Kidney (tissue), 14 donors: ENCODE results near the gene EDAR. TPM values are rescaled to one million over a fixed set of nuclear protein-coding genes. Genes with fewer than 3 reads are reported as not detected.

Experiments
- DNase-seq, 5 donors: peaks; one replicate each; pipeline ENCODE4 v3.0.0-alpha.2; 2013 to 2020
- FAIRE-seq: peaks from 2 replicates; lab custom pipeline; 2012; peaks lifted over from hg19 to GRCh38; lab: Jason Lieb, UNC
- H3K27ac ChIP-seq, 2 donors: one replicate each; pipeline ENCODE4 v1.7.0; 2013; ENCODE audit warnings: low read depth in 2 of 2, low read length in 2 of 2, inconsistent platforms in 1 of 2
- H3K27me3 ChIP-seq: one replicate; pipeline ENCODE4 v1.7.1; 2013; ENCODE audit warnings: low read length, inconsistent platforms; ENCODE audit not compliant: control insufficient read depth, insufficient read depth
- H3K36me3 ChIP-seq, 3 donors: one replicate each; pipeline versions ENCODE4 v1.7.0 to v1.7.1; 2013; ENCODE audit warnings: low read length in 3 of 3, control low read depth in 1 of 3, inconsistent platforms in 1 of 3; ENCODE audit not compliant: insufficient read depth in 3 of 3, control insufficient read depth in 2 of 3
- H3K4me1 ChIP-seq, 3 donors: one replicate each; pipeline versions ENCODE4 v1.7.0 to v1.7.1; 2013; ENCODE audit warnings: low read length in 3 of 3, inconsistent platforms in 1 of 3, low read depth in 1 of 3; ENCODE audit not compliant: control insufficient read depth in 2 of 3, insufficient read depth in 2 of 3
- H3K4me3 ChIP-seq, 3 donors: one replicate each; pipeline versions ENCODE4 v1.7.0 to v1.8.1; 2013; ENCODE audit warnings: low read length in 3 of 3, control low read depth in 1 of 3, inconsistent platforms in 1 of 3
- H3K9ac ChIP-seq, 3 donors: one replicate each; pipeline versions ENCODE4 v1.7.0 to v1.7.1; 2013; ENCODE audit warnings: low read length in 3 of 3, control low read depth in 1 of 3, inconsistent platforms in 1 of 3
- H3K9me3 ChIP-seq, 3 donors: one replicate each; pipeline versions ENCODE4 v1.7.0 to v1.7.1; 2013; ENCODE audit warnings: low read length in 3 of 3, control low read depth in 1 of 3, inconsistent platforms in 1 of 3; ENCODE audit not compliant: control insufficient read depth in 2 of 3, insufficient read depth in 1 of 3
- CTCF ChIP-seq: IDR thresholded peaks from 3 replicates; pipeline ENCODE4 v1.5.1; 2012; ENCODE audit warnings: mild to moderate bottlenecking, moderate library complexity, borderline replicate concordance; ENCODE audit not compliant: insufficient read depth; ENCODE audit errors: extremely low read depth
- intact Hi-C: fragments of 100-400 bp; cut with DNase I; formaldehyde crosslinking; loops from one replicate; pipeline ENCODE4 v1.11.1; 2022
- polyA plus RNA-seq: library from polyadenylated mRNA; stranded (reverse); fragments of 350-450 nt; fragmentation: Illumina TruSeq; extraction: RNeasy Lipid Tissue Mini Kit (QIAGEN cat#74804); gene quantifications from one replicate; pipeline ENCODE4 v1.2.3, GENCODE V29; 2014; ENCODE audit warnings: low read depth, low replicate concordance; ENCODE audit not compliant: insufficient read depth
- total RNA-seq: library from RNA; stranded (reverse); fragmentation: NEBNext Ultra II Directional; extraction: Animal tissue kit (Norgen Biotek cat#: 25700); gene quantifications from one replicate; pipeline ENCODE4 v1.2.1, GENCODE V29; 2021
- donor health status: control.
- donor health status: control.
- donor health status: control.
- donor health status: control.
- donor health status: control.
- donor health status: DM: yes; HTN: yes; CAD: no.
- donor health status: Normal renal cell carcinoma (clear cell type).

The EDAR gene
- total and polyA plus RNA-seq, 2 donors from 2014 or later = 0.17 to 3.1 TPM

GRCh38 chr2:108975613-108976435 is 13.2 kb downstream of the EDAR start:
- DNase-seq = no peak
- Histone ChIP-seq H3K36me3 (no peaks in the 10 kb centered on the region), H3K4me1 (peaks cover 0 to 12% (median 2%) of the 10 kb centered on the region in 3 donors), H3K27ac (no peak overlapping the region), H3K27me3 (no peaks in the 10 kb centered on the region), H3K4me3 (no peak overlapping the region), H3K9ac (no peak overlapping the region), H3K9me3 (no peaks in the 10 kb centered on the region)
- intact Hi-C loops = no loop called here
- no peak for TF ChIP-seq CTCF
- no peak for FAIRE-seq

GRCh38 chr2:108974674-108975073 is 14.3 kb downstream of the EDAR start:
- peaks cover 0 to 9% (median 2%) of the 10 kb centered on the region in 3 donors for H3K4me1 ChIP-seq
- intact Hi-C loops = no loop called here
- FAIRE-seq (no peak), DNase-seq (no peak)
- no peak overlapping the region for H3K27ac ChIP-seq
- H3K9me3 ChIP-seq = no peaks in the 10 kb centered on the region
- H3K27me3 ChIP-seq = no peaks in the 10 kb centered on the region
- no peak overlapping the region for H3K4me3 ChIP-seq
- H3K36me3 ChIP-seq = no peaks in the 10 kb centered on the region
- H3K9ac ChIP-seq = no peak overlapping the region
- TF ChIP-seq CTCF = no peak

- DNase-seq = no peak
- no peaks in the 10 kb centered on the region for H3K36me3 ChIP-seq
- H3K9me3 ChIP-seq = no peaks in the 10 kb centered on the region
- peaks cover 0 to 4% (median 0%) of the 10 kb centered on the region in 3 donors for H3K4me1 ChIP-seq
- H3K27ac ChIP-seq = no peak overlapping the region
- no peaks in the 10 kb centered on the region for H3K27me3 ChIP-seq
- no peak overlapping the region for H3K9ac ChIP-seq
- intact Hi-C loops = no loop called here
- no peak overlapping the region for H3K4me3 ChIP-seq
- no peak for FAIRE-seq
- TF ChIP-seq CTCF = no peak
Observed at GRCh38 chr2:108972663-108973062, 16.4 kb downstream of the EDAR start.
